GM15510 (cell line): ENCODE results near the gene F13A1.

ENCODE experiments used
- POLR2A ChIP-seq: IDR thresholded peaks from 3 replicates; pipeline ENCODE4 v1.6.1; 2011; ENCODE audit warnings: borderline replicate concordance; ENCODE audit not compliant: insufficient read length; ENCODE audit errors: extremely low read depth

F13A1 gene

DNA sequence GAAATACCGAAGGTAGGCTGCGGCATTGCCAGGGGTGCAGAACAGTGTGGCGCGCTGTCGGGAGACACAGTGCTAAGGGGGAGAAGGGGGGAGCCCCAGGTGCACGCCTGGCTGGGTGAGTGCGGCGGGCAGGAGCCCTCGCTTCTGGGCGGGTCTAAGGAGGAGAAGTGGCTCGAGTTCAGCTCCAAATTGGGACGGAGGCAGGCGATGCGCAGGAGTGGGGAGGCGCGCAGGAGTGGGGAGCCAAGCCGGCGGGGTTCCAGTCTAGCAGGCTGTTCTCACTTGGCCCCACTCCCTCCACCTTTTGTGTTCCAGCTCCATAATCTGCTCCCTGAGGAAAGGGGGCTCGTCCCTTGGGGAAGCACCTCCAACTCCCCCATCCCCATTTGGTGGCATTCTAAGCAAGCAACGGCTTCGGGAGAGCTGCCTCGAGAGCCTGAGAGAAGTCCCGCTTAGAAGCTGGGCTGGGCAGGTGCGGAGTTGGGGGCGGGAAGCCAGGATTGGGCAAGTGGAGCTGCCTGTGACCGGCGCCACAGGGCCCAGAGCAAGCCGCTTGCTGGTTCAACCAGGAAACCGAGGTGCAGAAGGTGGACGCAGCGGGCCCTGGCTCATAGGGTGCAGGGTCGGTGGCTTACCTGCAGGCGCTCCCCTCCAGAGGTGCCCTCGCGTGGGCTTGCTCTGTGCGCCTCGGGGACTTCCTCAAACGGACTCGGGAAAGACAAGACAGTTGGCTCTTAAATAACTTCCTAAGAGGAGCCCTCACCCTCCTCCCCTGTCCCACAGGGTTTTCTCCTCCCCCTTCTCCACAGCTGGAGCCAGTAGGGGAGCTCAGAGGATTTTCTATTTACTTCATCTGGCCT, at the start of gene F13A1:
Gene F13A1 (minus strand): TSS at position 711 of the 860 bp plus-strand sequence. CDS start 1,998 bp downstream, outside the sequence.
- TF ChIP-seq POLR2A: no peak

DNA sequence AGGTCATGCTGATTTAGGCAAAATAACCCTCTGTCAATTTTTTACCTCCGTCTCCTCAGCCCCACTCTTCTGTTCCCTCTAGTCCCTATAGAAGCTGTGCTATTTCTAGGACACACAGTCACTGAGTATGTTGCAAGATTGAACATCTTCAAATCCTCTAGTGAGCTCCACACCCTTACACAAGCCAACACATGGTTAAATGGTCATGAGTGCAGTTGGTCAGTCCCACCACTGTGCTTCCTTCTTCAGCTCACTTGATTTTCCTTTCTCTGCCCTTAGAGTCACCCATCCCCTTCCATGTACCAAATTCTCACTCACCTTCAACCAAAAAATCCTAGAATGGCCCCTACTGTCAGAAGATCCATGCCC, 48.2 kb upstream of the F13A1 start:
- TF ChIP-seq POLR2A: no peak

DNA sequence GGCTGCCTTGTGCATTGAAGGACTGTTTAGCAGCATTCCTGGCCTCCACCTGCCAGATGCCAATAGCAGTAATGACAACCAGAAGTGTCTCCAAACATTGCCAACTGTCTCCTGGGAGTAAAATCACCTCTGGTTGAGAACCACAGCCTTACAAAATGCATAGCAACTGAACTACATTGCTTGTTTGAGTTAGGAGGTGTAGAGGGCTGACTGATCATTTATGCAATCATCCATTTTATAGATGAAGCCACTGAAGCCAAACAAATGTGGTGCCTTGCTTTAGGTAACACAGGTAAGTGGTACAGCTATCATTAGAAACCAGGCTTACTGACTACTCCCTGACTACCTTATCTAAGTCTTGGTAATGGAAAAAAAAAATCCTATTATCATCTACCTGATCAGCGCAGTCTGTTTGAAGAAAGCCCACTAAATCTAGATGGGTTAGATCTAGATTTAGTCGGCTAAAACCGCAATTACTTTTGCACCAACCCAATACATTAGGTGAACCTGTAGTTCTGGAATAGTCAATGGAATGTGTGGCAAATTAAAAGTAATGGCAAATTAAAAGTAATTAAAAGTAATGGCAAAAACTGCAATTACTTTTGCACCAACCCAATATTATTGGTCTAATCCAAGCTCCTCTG, 47.7 kb upstream of the F13A1 start:
- TF ChIP-seq POLR2A: no peak

DNA sequence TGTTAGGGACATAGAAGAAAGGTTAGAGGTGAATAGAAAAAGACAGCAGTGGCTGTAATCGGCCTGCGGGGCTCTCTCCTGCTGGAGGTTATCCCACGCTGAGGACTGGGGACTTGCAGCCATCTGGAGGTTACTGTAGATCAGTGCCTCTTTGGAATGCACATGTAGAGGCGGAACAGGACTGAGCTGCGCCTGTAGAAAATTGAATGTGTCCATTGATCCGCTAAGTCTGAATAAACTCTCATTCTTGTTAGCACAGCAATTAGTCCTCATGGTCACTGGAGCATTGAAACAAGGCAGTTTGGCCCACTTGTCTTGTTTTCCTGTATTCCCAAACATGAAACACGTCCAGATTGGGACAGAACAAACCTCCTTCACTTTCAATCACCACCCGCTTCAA, 46.3 kb upstream of the F13A1 start:
- no peak for TF ChIP-seq POLR2A

DNA sequence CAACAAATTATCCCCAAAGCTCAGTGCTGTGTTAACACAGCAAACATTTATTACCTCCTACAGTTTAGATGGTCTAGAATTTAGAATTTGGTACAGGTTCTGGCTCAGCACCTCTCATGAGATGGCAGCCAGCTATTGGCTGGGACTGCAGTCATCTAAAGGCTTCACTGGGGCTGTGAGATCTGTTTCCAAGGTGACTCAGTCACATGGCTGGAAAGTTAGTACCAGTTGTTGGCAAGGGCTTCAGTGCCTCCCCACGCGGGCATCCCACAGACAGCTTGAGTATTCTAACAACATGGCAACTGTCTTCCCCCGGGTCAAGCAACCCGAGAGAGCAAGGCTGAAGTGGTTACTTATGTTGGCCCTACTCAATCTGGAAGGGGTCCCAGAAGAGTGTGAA, 44.8 kb upstream of the F13A1 start:
- no peak for TF ChIP-seq POLR2A

DNA sequence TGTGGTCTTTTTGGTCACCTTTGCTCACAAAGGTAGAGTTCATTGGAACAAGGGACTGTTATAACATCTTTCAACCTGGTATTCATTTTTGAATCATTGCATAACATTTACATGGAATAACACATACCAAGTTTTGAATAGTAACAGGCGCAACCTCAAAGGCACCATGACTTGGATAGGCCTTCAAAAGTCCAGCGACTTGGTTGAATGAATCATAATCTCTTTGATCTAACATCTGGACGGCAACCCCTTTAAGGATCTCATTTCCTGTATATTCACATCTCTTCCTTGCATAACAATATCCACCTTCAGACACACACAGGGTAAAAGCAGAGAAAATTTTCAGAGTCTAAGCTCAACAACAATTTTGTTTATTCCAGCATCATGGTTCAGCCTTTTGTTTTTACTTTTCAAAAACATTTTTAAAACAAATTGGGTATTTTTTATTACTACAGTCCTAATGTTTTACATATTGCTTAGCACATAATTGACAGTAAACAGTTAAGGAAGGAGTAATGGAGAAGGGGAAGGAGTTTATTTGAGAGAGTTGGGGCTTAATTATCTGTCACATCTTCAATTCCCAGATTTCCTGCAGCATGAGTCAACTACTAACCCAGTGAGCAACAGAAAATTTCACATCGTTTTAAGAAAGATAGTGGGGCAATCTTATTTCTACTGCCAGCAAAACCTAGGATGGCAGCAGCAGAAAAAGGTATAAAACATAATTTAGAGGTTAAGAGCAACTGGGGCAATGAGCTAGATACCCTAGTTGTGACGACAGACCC, 41.8 kb upstream of the F13A1 start:
- no peak for TF ChIP-seq POLR2A

DNA sequence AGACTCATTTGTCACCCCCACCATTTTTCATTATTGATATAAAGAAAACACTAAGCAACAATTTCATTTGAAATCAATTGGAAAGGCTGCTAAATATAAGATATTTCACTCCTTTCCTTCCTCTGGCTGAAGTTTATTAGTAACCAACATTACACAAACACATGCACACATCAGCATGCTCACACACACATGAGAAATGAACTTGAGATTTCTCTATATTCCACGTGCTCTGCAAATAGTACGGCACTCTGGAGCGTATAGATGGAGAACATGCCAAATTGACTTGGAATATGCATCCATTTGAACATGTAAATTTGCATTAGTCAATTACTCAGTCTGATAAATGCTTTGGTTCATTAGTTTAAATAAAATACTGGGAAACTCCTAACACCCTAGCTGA, 37.1 kb upstream of the F13A1 start:
- no peak for TF ChIP-seq POLR2A

DNA sequence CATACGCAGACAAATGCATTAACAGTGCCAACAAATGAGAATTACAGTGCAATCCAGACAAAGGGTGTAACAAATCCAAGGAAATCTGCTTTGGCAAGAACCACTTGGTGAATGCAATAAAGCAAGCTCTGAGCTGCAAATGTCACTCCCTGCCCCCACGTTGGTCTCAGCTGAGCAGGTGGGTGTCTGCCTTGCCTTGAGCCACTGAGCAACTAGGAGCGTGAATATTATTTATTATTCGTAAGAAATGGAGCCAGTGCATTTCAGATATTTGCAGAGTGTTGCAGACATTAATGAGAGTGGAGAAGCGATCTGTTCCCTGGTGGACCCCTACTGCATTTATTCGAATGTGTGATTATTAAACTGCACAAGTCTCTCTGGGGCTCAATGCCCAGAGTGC, 36.6 kb upstream of the F13A1 start:
- no peak for TF ChIP-seq POLR2A

DNA sequence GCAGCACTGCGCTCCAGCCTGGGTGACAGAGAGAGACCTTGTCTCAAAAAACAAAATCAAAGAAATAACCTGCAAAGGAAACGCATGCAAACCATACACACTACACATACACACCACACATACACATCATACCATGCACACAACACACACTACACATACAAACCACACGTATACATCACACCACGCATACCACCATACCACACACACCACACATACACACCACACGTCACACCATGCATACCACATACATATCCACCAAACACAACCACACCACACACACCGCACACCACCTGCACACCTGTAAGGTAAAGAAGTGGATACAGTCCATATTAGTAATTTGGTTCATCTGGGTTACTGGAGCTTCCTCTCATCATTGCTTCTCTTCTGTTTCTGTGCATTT, 32.3 kb upstream of the F13A1 start:
- TF ChIP-seq POLR2A: no peak

DNA sequence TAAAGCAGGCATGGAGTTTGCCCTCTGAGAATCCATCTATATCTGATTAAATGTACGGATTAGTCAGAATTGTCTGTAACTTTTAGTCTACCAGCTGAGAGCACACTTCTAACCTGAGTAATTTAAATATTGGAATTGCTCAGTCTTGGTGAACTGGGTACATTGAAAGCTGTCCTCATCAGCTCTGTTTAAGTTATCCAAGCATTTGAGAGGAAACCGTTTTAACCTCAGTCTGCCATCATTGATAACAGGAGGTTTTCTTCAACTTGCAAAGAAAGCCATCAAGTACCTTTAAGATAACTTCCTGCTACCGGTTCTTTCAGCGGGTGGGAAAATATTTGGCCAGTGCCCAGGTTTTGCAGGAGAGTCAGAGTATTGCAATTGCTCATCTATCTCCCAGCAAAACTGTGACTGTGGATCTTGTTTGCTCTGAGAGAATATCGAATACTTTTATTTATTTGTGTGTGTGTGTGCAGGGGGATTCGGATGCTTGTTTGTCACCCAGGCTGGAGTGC, 31.1 kb upstream of the F13A1 start:
- TF ChIP-seq POLR2A: no peak

DNA sequence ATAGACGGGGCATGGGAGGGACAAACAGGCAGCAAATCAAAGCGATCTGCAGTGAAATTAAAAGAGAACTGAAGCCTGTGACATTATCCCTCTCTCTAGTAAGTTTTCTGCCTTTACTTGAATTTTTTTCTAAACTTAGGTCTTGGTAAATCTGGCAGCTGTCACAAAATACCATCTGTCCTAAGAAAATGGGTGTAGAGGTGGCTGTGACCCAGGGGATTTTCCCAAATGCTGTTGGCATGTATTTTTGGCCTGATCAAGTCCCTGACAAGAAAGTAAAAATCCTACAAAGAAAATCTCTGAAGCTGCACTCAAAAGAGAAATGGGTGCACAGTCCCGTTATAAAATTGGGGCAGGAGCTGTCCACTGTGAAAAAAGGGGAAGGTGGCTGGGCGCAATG, 30.2 kb upstream of the F13A1 start:
- no peak for TF ChIP-seq POLR2A

DNA sequence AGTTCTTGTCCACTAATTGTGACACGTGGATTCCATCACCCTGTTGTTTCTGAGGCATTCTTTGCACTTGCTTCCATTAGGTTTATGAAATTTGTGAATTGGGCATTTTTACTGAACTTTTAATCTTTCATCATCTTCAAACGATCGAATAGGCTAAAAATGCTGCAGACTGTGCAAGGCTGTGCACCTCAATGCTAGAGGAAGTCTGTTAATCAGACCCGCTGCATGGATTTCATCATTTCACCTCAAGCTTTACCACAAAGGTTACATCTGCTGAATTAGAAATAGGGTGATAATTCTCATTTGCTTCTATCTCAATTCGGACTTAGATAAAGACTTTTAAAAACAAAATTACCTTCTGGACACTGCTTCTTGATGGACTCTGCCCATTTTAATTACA, 27.8 kb upstream of the F13A1 start:
- no peak for TF ChIP-seq POLR2A

DNA sequence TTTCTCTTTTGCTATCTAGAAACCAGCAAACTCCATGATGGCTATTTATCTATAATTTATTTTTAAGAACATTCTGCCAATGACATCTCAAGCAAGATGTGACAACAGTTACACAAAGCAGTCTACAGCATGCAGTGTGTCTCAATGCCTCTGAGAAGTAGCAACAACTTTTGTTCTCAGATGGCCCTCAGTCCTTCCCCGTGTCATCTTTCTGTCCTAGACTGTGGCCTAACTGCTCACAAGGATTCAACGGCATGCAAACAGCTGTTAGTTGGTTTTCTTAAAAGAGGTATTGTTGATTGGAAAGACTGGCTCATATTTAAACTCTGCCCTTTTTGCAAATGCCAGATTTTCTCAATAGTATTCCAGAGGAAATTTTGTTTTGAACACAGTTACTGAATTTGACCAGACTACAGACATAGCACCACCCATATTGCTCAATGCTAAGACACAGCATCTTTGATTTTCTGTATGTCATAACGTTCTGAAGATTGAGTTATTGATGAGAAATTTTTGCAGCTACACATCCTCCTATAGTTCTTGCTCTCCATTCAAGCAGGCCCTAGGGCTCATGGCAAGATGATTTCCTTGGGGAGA, 26.1 kb upstream of the F13A1 start:
- TF ChIP-seq POLR2A: no peak

DNA sequence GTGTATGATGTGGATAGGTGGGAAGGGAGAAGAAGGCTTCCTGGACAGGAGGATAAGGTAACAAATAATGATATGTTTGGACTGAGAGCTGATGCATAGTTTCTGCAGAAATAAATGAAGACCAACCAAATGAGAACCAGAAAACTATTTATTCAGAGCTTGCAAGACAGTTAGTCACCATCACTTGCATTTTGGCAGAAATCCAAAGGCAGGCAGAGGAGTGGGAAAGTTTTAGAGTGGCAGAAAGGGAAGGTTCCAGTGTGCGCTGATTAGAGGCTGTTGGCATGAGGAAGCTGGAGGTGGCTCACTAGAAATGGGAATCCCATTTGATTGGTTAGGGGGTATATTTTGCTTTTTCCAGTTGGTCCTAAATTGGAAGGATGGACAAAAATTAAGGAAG, 13.0 kb upstream of the F13A1 start:
- TF ChIP-seq POLR2A: no peak

DNA sequence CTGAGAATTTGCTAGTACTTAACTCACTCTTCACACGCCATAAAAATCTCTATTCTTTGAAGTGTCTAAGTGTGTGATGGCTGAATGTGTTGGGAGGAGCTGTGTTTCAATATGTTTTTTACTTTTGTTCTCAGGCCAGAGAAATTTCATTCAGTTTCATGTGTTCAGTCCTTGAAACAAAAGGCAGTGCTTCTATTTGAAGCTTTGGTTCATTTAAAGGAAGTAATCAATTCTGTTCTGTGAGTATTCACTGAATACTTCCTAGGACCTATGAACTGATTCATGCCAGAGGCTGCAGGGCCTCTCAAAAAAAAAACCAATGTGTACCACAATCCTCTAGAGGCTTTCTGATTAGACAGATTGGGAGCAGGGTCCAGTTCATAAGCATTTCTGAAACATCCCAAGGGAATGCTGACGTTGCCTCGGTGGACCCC, 12.4 kb upstream of the F13A1 start:
- TF ChIP-seq POLR2A: no peak
